ENCODE results near the gene SLC5A10.

Gene SLC5A10

DNA sequence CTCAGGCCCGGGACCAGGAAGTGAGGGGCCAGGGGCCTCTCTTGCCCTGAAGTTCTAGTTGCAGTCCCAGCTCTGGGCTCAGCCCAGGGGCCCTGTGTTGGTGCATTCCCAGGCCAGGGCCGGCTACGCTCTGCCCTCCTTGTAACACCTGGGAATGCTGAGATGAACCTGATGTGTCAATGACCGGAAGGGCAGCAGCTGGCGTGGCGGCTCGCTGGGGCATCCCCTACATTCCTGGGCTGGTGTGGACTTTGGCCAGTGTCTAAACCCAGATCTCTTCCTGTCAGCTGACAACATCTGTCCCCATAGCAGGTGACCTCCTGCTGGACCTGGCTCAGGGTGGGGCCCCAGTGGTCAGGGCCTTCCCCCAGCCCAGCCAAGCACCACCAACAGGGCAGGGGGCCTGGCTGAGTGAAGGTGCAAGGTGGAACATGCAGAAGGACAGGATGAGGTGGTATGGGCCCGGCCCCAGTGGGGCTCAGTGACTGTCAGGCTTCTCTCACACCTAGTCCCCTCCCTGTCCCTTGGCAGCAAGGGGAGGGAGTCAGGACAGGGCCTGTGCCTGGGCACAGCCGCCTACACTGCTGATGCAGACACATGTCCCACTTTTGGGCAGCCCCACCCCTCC, 36.7 kb downstream of the SLC5A10 start:
- TF ChIP-seq, protein P1, sequence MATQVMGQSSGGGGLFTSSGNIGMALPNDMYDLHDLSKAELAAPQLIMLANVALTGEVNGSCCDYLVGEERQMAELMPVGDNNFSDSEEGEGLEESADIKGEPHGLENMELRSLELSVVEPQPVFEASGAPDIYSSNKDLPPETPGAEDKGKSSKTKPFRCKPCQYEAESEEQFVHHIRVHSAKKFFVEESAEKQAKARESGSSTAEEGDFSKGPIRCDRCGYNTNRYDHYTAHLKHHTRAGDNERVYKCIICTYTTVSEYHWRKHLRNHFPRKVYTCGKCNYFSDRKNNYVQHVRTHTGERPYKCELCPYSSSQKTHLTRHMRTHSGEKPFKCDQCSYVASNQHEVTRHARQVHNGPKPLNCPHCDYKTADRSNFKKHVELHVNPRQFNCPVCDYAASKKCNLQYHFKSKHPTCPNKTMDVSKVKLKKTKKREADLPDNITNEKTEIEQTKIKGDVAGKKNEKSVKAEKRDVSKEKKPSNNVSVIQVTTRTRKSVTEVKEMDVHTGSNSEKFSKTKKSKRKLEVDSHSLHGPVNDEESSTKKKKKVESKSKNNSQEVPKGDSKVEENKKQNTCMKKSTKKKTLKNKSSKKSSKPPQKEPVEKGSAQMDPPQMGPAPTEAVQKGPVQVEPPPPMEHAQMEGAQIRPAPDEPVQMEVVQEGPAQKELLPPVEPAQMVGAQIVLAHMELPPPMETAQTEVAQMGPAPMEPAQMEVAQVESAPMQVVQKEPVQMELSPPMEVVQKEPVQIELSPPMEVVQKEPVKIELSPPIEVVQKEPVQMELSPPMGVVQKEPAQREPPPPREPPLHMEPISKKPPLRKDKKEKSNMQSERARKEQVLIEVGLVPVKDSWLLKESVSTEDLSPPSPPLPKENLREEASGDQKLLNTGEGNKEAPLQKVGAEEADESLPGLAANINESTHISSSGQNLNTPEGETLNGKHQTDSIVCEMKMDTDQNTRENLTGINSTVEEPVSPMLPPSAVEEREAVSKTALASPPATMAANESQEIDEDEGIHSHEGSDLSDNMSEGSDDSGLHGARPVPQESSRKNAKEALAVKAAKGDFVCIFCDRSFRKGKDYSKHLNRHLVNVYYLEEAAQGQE (IDR thresholded peaks at IDR 0.05; ENCODE audit: insufficient replicate concordance, low read depth) = no peak
- no peak for DNase-seq (ENCODE audit: low read depth in 1 of 2, low spot score in 1 of 2)
- no peak overlapping the region for H3K27ac ChIP-seq (replicated peaks)
- no peaks in the 10 kb centered on the region for H3K27me3 ChIP-seq (ENCODE audit: insufficient read depth, poor library complexity, severe bottlenecking)
- no peak overlapping the region for H3K4me3 ChIP-seq (replicated peaks; ENCODE audit: insufficient read depth, low read length)

DNA sequence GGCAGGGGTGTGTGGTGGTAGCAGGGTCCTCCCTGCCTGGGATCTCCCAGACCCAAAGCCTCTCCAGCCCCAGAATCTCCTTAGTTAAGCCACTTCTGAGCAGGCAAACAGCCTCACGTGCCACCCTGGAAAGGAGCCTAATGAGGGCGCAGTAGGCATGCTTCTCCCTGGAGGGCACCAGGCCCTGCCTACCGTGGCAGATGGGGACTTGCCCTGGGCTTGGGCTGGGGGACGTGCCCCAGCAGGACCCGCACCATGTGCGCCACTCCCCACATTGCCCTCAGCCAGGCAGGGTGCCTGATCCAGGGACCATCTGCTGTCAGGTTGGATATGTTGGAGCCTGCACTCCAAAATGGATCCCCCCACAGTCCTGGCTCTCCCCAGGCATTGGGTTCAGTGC, 38.4 kb downstream of the SLC5A10 start:
- DNase-seq (ENCODE audit: low read depth in 1 of 2, low spot score in 1 of 2) = no peak
- H3K4me3 ChIP-seq (replicated peaks; ENCODE audit: insufficient read depth, low read length) = no peak overlapping the region
- H3K27ac ChIP-seq (replicated peaks) = no peak overlapping the region
- no peaks in the 10 kb centered on the region for H3K27me3 ChIP-seq (ENCODE audit: insufficient read depth, poor library complexity, severe bottlenecking)
- TF ChIP-seq, protein P2, sequence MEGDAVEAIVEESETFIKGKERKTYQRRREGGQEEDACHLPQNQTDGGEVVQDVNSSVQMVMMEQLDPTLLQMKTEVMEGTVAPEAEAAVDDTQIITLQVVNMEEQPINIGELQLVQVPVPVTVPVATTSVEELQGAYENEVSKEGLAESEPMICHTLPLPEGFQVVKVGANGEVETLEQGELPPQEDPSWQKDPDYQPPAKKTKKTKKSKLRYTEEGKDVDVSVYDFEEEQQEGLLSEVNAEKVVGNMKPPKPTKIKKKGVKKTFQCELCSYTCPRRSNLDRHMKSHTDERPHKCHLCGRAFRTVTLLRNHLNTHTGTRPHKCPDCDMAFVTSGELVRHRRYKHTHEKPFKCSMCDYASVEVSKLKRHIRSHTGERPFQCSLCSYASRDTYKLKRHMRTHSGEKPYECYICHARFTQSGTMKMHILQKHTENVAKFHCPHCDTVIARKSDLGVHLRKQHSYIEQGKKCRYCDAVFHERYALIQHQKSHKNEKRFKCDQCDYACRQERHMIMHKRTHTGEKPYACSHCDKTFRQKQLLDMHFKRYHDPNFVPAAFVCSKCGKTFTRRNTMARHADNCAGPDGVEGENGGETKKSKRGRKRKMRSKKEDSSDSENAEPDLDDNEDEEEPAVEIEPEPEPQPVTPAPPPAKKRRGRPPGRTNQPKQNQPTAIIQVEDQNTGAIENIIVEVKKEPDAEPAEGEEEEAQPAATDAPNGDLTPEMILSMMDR (IDR thresholded peaks at IDR 0.05; ENCODE audit: insufficient read depth, low read length) = no peak
- TF ChIP-seq, protein P1 (IDR thresholded peaks at IDR 0.05; ENCODE audit: insufficient replicate concordance, low read depth) = no peak
- TF ChIP-seq SPI1 (IDR thresholded peaks at IDR 0.05; ENCODE audit: borderline replicate concordance, low read depth) (no peak), POLR2AphosphoS5 (IDR thresholded peaks at IDR 0.05; ENCODE audit: low read depth) (no peak), GABPA (IDR thresholded peaks at IDR 0.05; ENCODE audit: low read depth) (no peak)

DNA sequence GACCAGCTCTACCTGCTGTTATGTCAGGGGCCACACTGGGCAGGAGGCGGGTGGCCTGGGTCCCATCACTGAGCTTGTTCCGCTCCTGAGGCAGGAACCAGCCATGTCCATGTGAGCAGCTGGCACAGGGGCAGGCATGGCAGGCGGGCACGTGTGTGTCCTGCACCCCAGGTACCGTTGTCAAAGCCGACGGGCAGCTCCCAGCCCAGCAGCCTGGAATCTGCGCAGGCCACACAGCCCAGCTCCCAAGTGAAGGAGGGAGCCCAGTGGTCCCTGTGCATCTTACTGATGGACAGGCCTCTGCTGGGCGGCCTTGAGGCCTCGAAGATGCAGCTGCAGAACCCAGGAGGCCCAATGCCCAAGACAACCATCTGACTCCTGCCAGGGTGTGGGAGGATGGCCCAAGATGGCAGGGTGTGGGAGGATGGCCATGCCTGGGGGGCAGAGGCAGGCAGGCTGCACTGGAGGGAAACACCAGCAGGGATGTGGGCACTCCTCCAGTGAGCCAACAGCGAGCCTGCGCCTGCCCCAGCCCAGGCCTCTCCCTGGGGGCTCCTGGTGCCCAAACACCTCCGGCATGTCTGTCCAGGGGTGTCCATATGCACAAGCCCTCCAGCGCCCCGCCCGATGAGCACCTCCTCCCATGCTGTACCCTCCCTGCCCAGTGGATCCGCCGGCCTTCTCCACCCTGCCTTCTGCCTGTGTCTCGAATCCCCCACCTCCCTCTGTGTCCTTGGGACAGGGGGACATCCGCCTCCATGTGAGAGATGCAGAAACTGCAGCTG, 39.8 kb downstream of the SLC5A10 start:
- H3K4me3 ChIP-seq (replicated peaks; ENCODE audit: insufficient read depth, low read length) = no peak overlapping the region
- no peak for DNase-seq (ENCODE audit: low read depth in 1 of 2, low spot score in 1 of 2)
- no peak overlapping the region for H3K27ac ChIP-seq (replicated peaks)
- TF ChIP-seq GABPA (IDR thresholded peaks at IDR 0.05; ENCODE audit: low read depth) (no peak), POLR2AphosphoS5 (IDR thresholded peaks at IDR 0.05; ENCODE audit: low read depth) (no peak), SPI1 (IDR thresholded peaks at IDR 0.05; ENCODE audit: borderline replicate concordance, low read depth) (no peak)
- TF ChIP-seq, protein P1 (IDR thresholded peaks at IDR 0.05; ENCODE audit: insufficient replicate concordance, low read depth) = no peak
- TF ChIP-seq, protein P2 (IDR thresholded peaks at IDR 0.05; ENCODE audit: insufficient read depth, low read length) = no peak
- H3K27me3 ChIP-seq (ENCODE audit: insufficient read depth, poor library complexity, severe bottlenecking) = no peaks in the 10 kb centered on the region
